Suprapubic skin (tissue), 4 donors: Measurements from ENCODE around the gene SYPL1.

Experiments used
- CTCF ChIP-seq, 2 donors: fragments of 200-600 bp in 1 of 2; fragments of 450-650 bp in 1 of 2; sonication (generic) in 1 of 2; IDR thresholded peaks; one replicate each; pipeline ENCODE4 v1.5.1; 2016 to 2019; ENCODE audit warnings: antibody characterized with exemption in 2 of 2, mild to moderate bottlenecking in 1 of 2, moderate library complexity in 1 of 2
- EP300 ChIP-seq: sonication (generic); formaldehyde crosslinking; IDR thresholded peaks from one replicate; pipeline ENCODE4 v1.6.1; 2017; ENCODE audit warnings: antibody characterized with exemption
- POLR2A ChIP-seq, 2 donors: fragments of 450-650 bp; IDR thresholded peaks; one replicate each; pipeline ENCODE4 v1.6.1; 2017; ENCODE audit warnings: antibody characterized with exemption in 2 of 2, mild to moderate bottlenecking in 2 of 2, moderate library complexity in 2 of 2
- POLR2AphosphoS5 ChIP-seq, 3 donors: sonication (generic); formaldehyde crosslinking; IDR thresholded peaks; one replicate each; pipeline ENCODE4 v1.6.1; 2017; ENCODE audit warnings: antibody characterized with exemption in 3 of 3

GRCh38 chr7:106129291-106129690 lies 17.2 kb upstream of the SYPL1 start:
- no peak for TF ChIP-seq POLR2A (IDR thresholded peaks at IDR 0.05)
- TF ChIP-seq CTCF (IDR thresholded peaks at IDR 0.05) = no peak
- TF ChIP-seq POLR2AphosphoS5 (IDR thresholded peaks at IDR 0.05) = no peak
- no peak for TF ChIP-seq EP300
